Endodermal cell (in vitro differentiated cells): ENCODE results near the gene GABRG3. TPM values are rescaled to one million over a fixed set of nuclear protein-coding genes. Genes with fewer than 3 reads are reported as not detected.

Experiments
- DNase-seq: peaks from one replicate; pipeline ENCODE4 v3.0.0-alpha.2; 2017
- H3K27ac ChIP-seq: 2 replicates; pipeline ENCODE4 v1.5.1; 2013; ENCODE audit warnings: mild to moderate bottlenecking, low read depth, low read length, moderate library complexity
- H3K27me3 ChIP-seq: 2 replicates; pipeline ENCODE4 v1.6.1; 2013; ENCODE audit warnings: mild to moderate bottlenecking, low read length, moderate library complexity; ENCODE audit not compliant: insufficient read depth, control insufficient read depth, poor library complexity, severe bottlenecking
- H3K36me3 ChIP-seq: 2 replicates; pipeline ENCODE4 v1.7.0; 2013; ENCODE audit warnings: mild to moderate bottlenecking, low read length, moderate library complexity; ENCODE audit not compliant: control insufficient read depth, insufficient read depth
- H3K4me1 ChIP-seq: one replicate; pipeline ENCODE4 v1.7.0; 2013; ENCODE audit warnings: low read length; ENCODE audit not compliant: control insufficient read depth, insufficient read depth
- H3K4me3 ChIP-seq: 2 replicates; pipeline ENCODE4 v1.5.1; 2013; ENCODE audit warnings: mild to moderate bottlenecking, low read length, moderate library complexity
- H3K9ac ChIP-seq: 2 replicates; pipeline ENCODE4 v1.6.1; 2013; ENCODE audit warnings: mild to moderate bottlenecking, low read length, moderate library complexity; ENCODE audit not compliant: poor library complexity, severe bottlenecking; ENCODE audit errors: extremely low read depth
- H3K9me3 ChIP-seq: 2 replicates; pipeline ENCODE4 v1.6.1; 2013; ENCODE audit warnings: mild to moderate bottlenecking, low read length, moderate library complexity; ENCODE audit not compliant: control insufficient read depth
- H3K27ac Mint-ChIP-seq: 2 replicates; pipeline ENCODE4 v1.8.0; 2020; ENCODE audit warnings: mixed read lengths
- H3K27me3 Mint-ChIP-seq: 2 replicates; pipeline ENCODE4 v1.8.0; 2021; ENCODE audit warnings: mild to moderate bottlenecking, mixed read lengths; ENCODE audit not compliant: insufficient read depth
- H3K36me3 Mint-ChIP-seq: 2 replicates; pipeline ENCODE4 v1.8.0; 2020; ENCODE audit warnings: low read depth, mixed read lengths
- H3K4me1 Mint-ChIP-seq: 2 replicates; pipeline ENCODE4 v1.8.0; 2020; ENCODE audit warnings: mixed read lengths
- H3K4me3 Mint-ChIP-seq: 2 replicates; pipeline ENCODE4 v1.8.0; 2020; ENCODE audit warnings: mild to moderate bottlenecking, moderate library complexity, mixed read lengths
- H3K9me3 Mint-ChIP-seq: 2 replicates; pipeline ENCODE4 v1.8.0; 2020; ENCODE audit warnings: mild to moderate bottlenecking, mixed read lengths
- WGBS, 2 experiments: methylation state at CpG; one replicate each; pipeline versions ENCODE4 v1.1.5 to v1.1.7; 2013; ENCODE audit warnings: missing lambda C conversion rate in 2 of 2, mixed read lengths in 1 of 2; ENCODE audit not compliant: insufficient coverage in 1 of 2, insufficient read length in 1 of 2; 5-methylcytosine and 5-hydroxymethylcytosine counted together
- total RNA-seq, 2 donors: library from RNA; stranded (reverse); fragmentation: NEBNext Ultra II Directional in 1 of 2; extraction: Animal tissue kit (Norgen Biotek cat#: 25700) in 1 of 2; gene quantifications; 2 replicates in 1 of 2; 3 replicates in 1 of 2; pipeline ENCODE4 v1.2.1, GENCODE V29; 2021
- TF ChIP-seq, protein P1 (sequence below): fragments of 200-600 bp; sonication (generic); conservative IDR thresholded peaks from 2 replicates; pipeline ENCODE4 v1.5.0; 2021; ENCODE audit warnings: antibody characterized with exemption, mild to moderate bottlenecking

The GABRG3 gene
- total RNA-seq, 2 donors from 2014 or later: 0.48 to 0.84 TPM

DNA sequence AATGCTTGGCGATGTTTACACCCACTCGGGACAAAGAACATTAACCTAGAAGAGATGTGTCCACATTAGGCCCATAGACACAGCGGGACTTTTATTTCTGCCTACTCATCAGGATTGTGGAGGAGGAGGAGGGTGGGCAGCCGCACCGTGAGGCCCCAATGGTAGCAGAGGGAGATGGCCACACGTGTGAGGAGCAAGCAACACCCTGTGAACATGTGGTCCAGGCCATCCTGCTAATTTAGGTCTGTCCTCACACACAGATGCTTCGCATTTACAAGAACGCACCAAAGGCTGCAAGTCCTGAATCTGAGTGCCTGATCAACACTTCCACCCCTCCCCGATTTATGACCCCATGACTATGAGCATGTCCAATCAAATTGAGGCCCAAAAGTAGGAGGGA, 560.0 kb downstream of the GABRG3 start:
- no peaks in the 10 kb centered on the region for H3K4me1 ChIP-seq
- H3K9ac ChIP-seq: no peak overlapping the region
- H3K9me3 ChIP-seq: no peaks in the 10 kb centered on the region
- WGBS, 2 experiments: 89 to 93% methylated on average over 7 to 9 of the region's 9 CpGs
- Mint-ChIP-seq H3K4me1 (no peaks in the 10 kb centered on the region), H3K4me3 (no peak overlapping the region), H3K9me3 (no peaks in the 10 kb centered on the region), H3K27me3 (no peaks in the 10 kb centered on the region), H3K27ac (no peak overlapping the region), H3K36me3 (no peaks in the 10 kb centered on the region)
- no peaks in the 10 kb centered on the region for H3K27me3 ChIP-seq
- no peak overlapping the region for H3K27ac ChIP-seq
- H3K4me3 ChIP-seq: no peak overlapping the region
- TF ChIP-seq, protein P1, sequence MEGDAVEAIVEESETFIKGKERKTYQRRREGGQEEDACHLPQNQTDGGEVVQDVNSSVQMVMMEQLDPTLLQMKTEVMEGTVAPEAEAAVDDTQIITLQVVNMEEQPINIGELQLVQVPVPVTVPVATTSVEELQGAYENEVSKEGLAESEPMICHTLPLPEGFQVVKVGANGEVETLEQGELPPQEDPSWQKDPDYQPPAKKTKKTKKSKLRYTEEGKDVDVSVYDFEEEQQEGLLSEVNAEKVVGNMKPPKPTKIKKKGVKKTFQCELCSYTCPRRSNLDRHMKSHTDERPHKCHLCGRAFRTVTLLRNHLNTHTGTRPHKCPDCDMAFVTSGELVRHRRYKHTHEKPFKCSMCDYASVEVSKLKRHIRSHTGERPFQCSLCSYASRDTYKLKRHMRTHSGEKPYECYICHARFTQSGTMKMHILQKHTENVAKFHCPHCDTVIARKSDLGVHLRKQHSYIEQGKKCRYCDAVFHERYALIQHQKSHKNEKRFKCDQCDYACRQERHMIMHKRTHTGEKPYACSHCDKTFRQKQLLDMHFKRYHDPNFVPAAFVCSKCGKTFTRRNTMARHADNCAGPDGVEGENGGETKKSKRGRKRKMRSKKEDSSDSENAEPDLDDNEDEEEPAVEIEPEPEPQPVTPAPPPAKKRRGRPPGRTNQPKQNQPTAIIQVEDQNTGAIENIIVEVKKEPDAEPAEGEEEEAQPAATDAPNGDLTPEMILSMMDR: no peak
- H3K36me3 ChIP-seq: no peaks in the 10 kb centered on the region
- DNase-seq: no peak

DNA sequence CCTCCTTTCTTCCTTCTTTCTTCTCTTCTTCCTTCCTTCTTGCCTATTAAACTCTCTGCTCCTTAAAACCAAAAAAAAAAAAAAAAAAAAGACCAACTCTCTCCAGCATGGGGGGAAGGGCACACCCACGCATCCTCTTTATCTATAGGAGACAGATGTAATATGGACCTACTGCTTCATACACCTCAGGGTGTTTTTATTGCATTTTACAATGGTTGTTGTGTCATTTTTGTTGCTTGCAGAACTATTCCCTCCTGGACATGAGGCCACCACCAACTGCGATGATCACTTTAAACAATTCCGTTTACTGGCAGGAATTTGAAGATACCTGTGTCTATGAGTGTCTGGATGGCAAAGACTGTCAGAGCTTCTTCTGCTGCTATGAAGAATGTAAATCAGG, 561.4 kb downstream of the GABRG3 start:
- Mint-ChIP-seq H3K27ac (no peak overlapping the region), H3K36me3 (no peaks in the 10 kb centered on the region), H3K4me1 (no peaks in the 10 kb centered on the region), H3K27me3 (no peaks in the 10 kb centered on the region), H3K4me3 (no peak overlapping the region), H3K9me3 (no peaks in the 10 kb centered on the region)
- Histone ChIP-seq H3K36me3 (no peaks in the 10 kb centered on the region), H3K27me3 (no peaks in the 10 kb centered on the region), H3K27ac (no peak overlapping the region), H3K4me1 (no peaks in the 10 kb centered on the region), H3K9ac (no peak overlapping the region), H3K4me3 (no peak overlapping the region), H3K9me3 (no peaks in the 10 kb centered on the region)
- TF ChIP-seq, protein P1: no peak
- WGBS, 2 experiments: 85 to 100% methylated on average over 2 to 3 of the region's 3 CpGs
- DNase-seq: no peak

DNA sequence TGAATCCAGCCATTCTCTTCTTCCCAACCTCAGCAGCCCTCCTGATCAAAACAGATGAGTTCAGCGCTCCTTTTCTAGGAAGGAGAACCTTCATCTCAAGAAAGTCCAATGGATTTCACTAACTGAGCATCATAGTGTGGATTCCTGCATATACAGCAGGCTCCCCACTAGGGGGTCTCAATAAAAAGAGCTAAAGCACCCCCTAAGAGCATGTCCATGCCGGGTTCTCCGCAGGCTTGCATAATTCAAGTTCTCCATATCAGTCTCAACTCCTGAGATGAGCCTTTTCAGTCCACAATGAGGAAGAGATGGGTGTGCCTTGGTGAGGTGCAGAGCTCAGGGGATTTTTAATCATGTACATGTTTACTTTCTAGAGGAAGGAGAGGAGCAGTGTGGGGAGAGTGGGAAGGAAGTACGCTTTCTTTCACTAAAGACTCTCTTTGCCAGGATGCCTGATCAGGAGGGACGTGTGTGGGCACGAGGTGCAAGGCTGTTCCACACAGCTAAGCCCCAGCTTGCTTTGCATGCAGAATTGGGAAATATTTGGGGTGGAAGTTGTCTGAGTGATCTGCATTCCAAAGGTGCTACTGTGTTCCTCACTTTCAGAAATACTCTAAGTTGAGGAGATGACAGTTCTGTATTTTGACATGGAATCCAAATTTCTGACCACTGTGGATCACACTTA, 564.6 kb downstream of the GABRG3 start:
- DNase-seq: no peak

More for the DNA sequence above, 564.6 kb downstream of the GABRG3 start:
- no peaks in the 10 kb centered on the region for H3K9me3 ChIP-seq
- Mint-ChIP-seq H3K9me3 (no peaks in the 10 kb centered on the region), H3K36me3 (no peaks in the 10 kb centered on the region), H3K4me1 (peaks cover 5% of the 10 kb centered on the region), H3K27me3 (no peaks in the 10 kb centered on the region), H3K27ac (no peak overlapping the region), H3K4me3 (no peak overlapping the region)
- no peaks in the 10 kb centered on the region for H3K27me3 ChIP-seq
- 93 to 100% methylated on average over 2 to 6 of the region's 6 CpGs for WGBS, 2 experiments
- H3K36me3 ChIP-seq: no peaks in the 10 kb centered on the region
- no peak overlapping the region for H3K27ac ChIP-seq
- no peak overlapping the region for H3K9ac ChIP-seq
- TF ChIP-seq, protein P1: peak; percentile 17
- no peak overlapping the region for H3K4me3 ChIP-seq
- no peaks in the 10 kb centered on the region for H3K4me1 ChIP-seq
